AG09319 (cell line): Measurements from ENCODE around the gene MAMLD1.

Experiments used
- DNase-seq: peaks from one replicate; pipeline ENCODE4 v3.0.0-alpha.2; 2010; ENCODE audit warnings: low read depth; ENCODE audit errors: extremely low read depth
- TF ChIP-seq, protein P1 (sequence below): IDR thresholded peaks from 2 replicates; pipeline ENCODE4 v1.5.1; 2011; ENCODE audit warnings: low read depth, mild to moderate bottlenecking, inconsistent platforms, low read length, moderate library complexity

MAMLD1 gene

GRCh38 chrX:150509703-150510102, 146.6 kb downstream of the MAMLD1 start:
- TF ChIP-seq, protein P1, sequence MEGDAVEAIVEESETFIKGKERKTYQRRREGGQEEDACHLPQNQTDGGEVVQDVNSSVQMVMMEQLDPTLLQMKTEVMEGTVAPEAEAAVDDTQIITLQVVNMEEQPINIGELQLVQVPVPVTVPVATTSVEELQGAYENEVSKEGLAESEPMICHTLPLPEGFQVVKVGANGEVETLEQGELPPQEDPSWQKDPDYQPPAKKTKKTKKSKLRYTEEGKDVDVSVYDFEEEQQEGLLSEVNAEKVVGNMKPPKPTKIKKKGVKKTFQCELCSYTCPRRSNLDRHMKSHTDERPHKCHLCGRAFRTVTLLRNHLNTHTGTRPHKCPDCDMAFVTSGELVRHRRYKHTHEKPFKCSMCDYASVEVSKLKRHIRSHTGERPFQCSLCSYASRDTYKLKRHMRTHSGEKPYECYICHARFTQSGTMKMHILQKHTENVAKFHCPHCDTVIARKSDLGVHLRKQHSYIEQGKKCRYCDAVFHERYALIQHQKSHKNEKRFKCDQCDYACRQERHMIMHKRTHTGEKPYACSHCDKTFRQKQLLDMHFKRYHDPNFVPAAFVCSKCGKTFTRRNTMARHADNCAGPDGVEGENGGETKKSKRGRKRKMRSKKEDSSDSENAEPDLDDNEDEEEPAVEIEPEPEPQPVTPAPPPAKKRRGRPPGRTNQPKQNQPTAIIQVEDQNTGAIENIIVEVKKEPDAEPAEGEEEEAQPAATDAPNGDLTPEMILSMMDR: no peak
- DNase-seq: no peak

GRCh38 chrX:150512461-150512901, 149.4 kb downstream of the MAMLD1 start:
- no peak for DNase-seq
- TF ChIP-seq, protein P1: no peak

DNA sequence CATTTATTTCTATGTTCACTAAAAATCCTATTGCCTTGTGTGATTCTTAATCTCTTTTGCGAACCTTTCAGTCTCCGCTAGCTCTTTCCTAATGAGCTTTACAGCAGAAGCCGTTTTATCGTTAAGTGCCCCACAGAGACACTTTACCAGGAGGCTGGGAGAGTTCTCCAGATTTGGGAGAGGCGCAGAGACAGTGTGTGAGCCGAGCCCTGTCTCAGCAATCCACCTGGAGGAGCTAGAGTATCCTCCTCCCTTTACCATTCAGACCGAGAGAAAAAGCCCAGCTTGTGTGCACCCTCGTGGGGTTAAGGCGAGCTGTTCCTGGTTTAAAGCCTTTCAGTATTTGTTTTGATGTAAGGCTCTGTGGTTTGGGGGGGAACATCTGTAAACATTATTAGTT, 150.4 kb downstream of the MAMLD1 start:
- TF ChIP-seq, protein P1: no peak

DNA sequence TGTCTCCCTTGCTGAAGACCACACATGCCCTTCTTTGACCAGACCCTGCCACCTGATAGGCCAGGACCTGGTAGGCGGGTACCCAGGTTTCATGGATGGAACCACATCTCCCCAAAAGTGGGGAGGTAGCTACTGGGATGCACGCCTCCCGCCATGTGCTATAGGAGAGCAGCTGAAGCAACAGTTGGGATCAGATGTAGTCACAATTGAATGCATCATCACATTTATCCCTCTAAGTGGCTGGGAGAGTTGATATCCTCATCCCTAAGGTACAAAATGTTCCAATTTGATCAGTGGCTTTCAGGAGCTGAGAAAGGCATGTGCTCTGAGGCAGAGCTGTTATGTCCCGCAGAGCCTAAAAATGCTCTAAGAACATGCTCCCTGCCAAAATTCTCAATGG, 151.3 kb downstream of the MAMLD1 start:
- no peak for DNase-seq

More for the DNA sequence above, 150.4 kb downstream of the MAMLD1 start:
- no peak for DNase-seq

GRCh38 chrX:150515801-150516200, 152.7 kb downstream of the MAMLD1 start:
- no peak for DNase-seq
- TF ChIP-seq, protein P1: no peak

More for the DNA sequence above, 151.3 kb downstream of the MAMLD1 start:
- TF ChIP-seq, protein P1: no peak

GRCh38 chrX:150517303-150517910, 154.3 kb downstream of the MAMLD1 start:
- no peak for DNase-seq
- TF ChIP-seq, protein P1: no peak

DNA sequence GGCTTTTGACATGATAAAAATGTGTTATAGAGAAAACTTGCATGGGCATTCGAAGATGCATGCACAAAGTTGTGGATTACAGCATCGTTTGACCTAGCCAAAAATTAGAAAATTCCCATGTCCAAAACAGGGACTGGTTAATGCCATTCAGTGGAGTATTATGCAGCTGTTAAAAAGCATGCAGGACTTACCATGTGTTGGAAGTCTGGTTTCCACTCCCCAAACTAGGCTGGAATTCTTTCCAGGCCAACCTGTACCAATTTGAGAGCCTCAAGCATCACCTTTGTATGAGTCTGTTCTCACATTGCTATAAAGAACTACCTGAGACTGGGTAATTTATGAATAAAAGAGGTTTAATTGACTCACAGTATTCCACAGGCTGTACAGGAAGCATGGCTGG, 159.4 kb downstream of the MAMLD1 start:
- DNase-seq: no peak
- TF ChIP-seq, protein P1: no peak
